H1 (cell line): ENCODE data around the gene SLC2A13. TPM values are rescaled to one million over a fixed set of nuclear protein-coding genes. Genes with fewer than 3 reads are reported as not detected.

Source experiments
- CTCF ChIA-PET: fragments of 300-600 bp; sonication (Branson Sonifier 250); formaldehyde crosslinking; loops from one replicate; lab custom pipeline; 2021; ENCODE audit not compliant: partially characterized antibody; lab: Charles Lee
- POLR2A ChIA-PET: fragments of 300-600 bp; sonication (Branson Sonifier 250); formaldehyde crosslinking; loops from one replicate; lab custom pipeline; 2021; ENCODE audit warnings: inconsistent platforms; ENCODE audit not compliant: partially characterized antibody; lab: Charles Lee
- DNase-seq, 2 experiments: peaks; one replicate each; pipeline versions ENCODE4 v3.0.0 to v3.0.0-alpha.2; 2010 to 2022; ENCODE audit warnings: low spot score in 2 of 2, low read depth in 1 of 2, mixed read lengths in 1 of 2
- FAIRE-seq: peaks from 2 replicates; lab custom pipeline; 2011; peaks lifted over from hg19 to GRCh38; lab: Jason Lieb, UNC
- H2AFZ ChIP-seq: 2 replicates; pipeline ENCODE4 v1.8.1; 2012; ENCODE audit warnings: low read length, inconsistent platforms
- H2AK5ac ChIP-seq: 2 replicates; pipeline ENCODE4 v1.6.1; 2013; ENCODE audit warnings: low read depth, low read length
- H2BK120ac ChIP-seq: replicated peaks from 2 replicates; pipeline ENCODE3; 2013; ENCODE audit warnings: low read depth, low read length, inconsistent platforms
- H2BK12ac ChIP-seq: 2 replicates; pipeline ENCODE4 v1.6.1; 2013; ENCODE audit warnings: low read depth, low read length
- H2BK15ac ChIP-seq: 2 replicates; pipeline ENCODE4 v1.6.1; 2013; ENCODE audit warnings: low read length
- H2BK20ac ChIP-seq: 2 replicates; pipeline ENCODE4 v1.6.1; 2013; ENCODE audit warnings: low read length
- H2BK5ac ChIP-seq: 2 replicates; pipeline ENCODE4 v1.6.1; 2013; ENCODE audit warnings: low read depth, low read length
- H3K14ac ChIP-seq: 2 replicates; pipeline ENCODE4 v1.6.1; 2013; ENCODE audit warnings: inconsistent platforms; ENCODE audit not compliant: insufficient read length
- H3K18ac ChIP-seq: 2 replicates; pipeline ENCODE4 v1.6.1; 2013; ENCODE audit warnings: low read length; ENCODE audit errors: extremely low read depth
- H3K23ac ChIP-seq: 2 replicates; pipeline ENCODE4 v1.6.1; 2013; ENCODE audit warnings: inconsistent platforms; ENCODE audit not compliant: insufficient read length
- H3K23me2 ChIP-seq: 2 replicates; pipeline ENCODE4 v1.6.1; 2013; ENCODE audit warnings: low read depth, low read length
- H3K27ac ChIP-seq: 2 replicates; pipeline ENCODE4 v1.6.1; 2011; ENCODE audit warnings: low read depth, low read length, inconsistent platforms
- H3K27me3 ChIP-seq, 4 experiments: replicated peaks in 1 of 4; 1 replicate in 1 of 4; 2 replicates in 3 of 4; pipeline versions ENCODE4 v1.6.1 to v1.8.1; 2011 to 2013; ENCODE audit warnings: low read length in 3 of 4, mild to moderate bottlenecking in 3 of 4, inconsistent platforms in 2 of 4, mixed read lengths in 2 of 4, moderate library complexity in 1 of 4; ENCODE audit not compliant: control insufficient read depth in 3 of 4, insufficient read depth in 3 of 4; ENCODE audit errors: extremely low read depth in 1 of 4
- H3K36me3 ChIP-seq, 4 experiments: 2 replicates each; pipeline versions ENCODE4 v1.6.1 to v1.8.1; 2011 to 2013; ENCODE audit warnings: mild to moderate bottlenecking in 4 of 4, low read length in 3 of 4, moderate library complexity in 2 of 4, control low read depth in 1 of 4, inconsistent platforms in 1 of 4; ENCODE audit not compliant: insufficient read depth in 4 of 4, control insufficient read depth in 2 of 4
- H3K4ac ChIP-seq: replicated peaks from 2 replicates; pipeline ENCODE3; 2013; ENCODE audit warnings: low read length, low read depth, mixed read lengths, inconsistent platforms; ENCODE audit not compliant: insufficient read length
- H3K4me1 ChIP-seq, 4 experiments: replicated peaks in 1 of 4; 1 replicate in 1 of 4; 2 replicates in 3 of 4; pipeline versions ENCODE4 v1.6.1 to v1.8.1; 2011 to 2013; ENCODE audit warnings: low read length in 3 of 4, inconsistent platforms in 2 of 4, mixed read lengths in 1 of 4; ENCODE audit not compliant: insufficient read depth in 4 of 4, control insufficient read depth in 3 of 4
- H3K4me2 ChIP-seq, 2 experiments: 2 replicates each; pipeline versions ENCODE4 v1.6.1 to v1.8.1; 2011 to 2013; ENCODE audit warnings: low read depth in 2 of 2, low read length in 2 of 2, control low read depth in 1 of 2, inconsistent platforms in 1 of 2, mild to moderate bottlenecking in 1 of 2; ENCODE audit not compliant: insufficient read depth in 1 of 2
- H3K4me3 ChIP-seq, 4 experiments: fragments of 200-600, 300-600 bp in 1 of 4; sonication (generic), shearing (Covaris generic), sonication (Bioruptor Twin) in 1 of 4; 2 replicates each; pipeline versions ENCODE4 v1.5.1 to v1.8.1; 2011 to 2016; ENCODE audit warnings: low read length in 4 of 4, low read depth in 3 of 4, control low read depth in 2 of 4, inconsistent platforms in 2 of 4, mild to moderate bottlenecking in 2 of 4, mixed read lengths in 1 of 4, moderate library complexity in 1 of 4; ENCODE audit not compliant: insufficient read depth in 2 of 4; ENCODE audit errors: extremely low read depth in 1 of 4
- H3K56ac ChIP-seq: replicated peaks from 2 replicates; pipeline ENCODE3; 2013; ENCODE audit warnings: low read depth, mild to moderate bottlenecking, mixed read lengths, low read length, inconsistent platforms; ENCODE audit not compliant: insufficient read length
- H3K79me1 ChIP-seq: 2 replicates; pipeline ENCODE4 v1.6.1; 2013; ENCODE audit warnings: low read depth, low read length, control low read depth
- H3K79me2 ChIP-seq, 2 experiments: 2 replicates each; pipeline versions ENCODE4 v1.6.1 to v1.8.1; 2012 to 2013; ENCODE audit warnings: low read length in 2 of 2, mild to moderate bottlenecking in 2 of 2, inconsistent platforms in 1 of 2; ENCODE audit not compliant: insufficient read depth in 2 of 2, control insufficient read depth in 1 of 2
- H3K9ac ChIP-seq, 4 experiments: replicated peaks in 1 of 4; 1 replicate in 1 of 4; 2 replicates in 3 of 4; pipeline versions ENCODE4 v1.6.1 to v1.8.1; 2011 to 2013; ENCODE audit warnings: low read depth in 3 of 4, low read length in 3 of 4, control low read depth in 2 of 4, mild to moderate bottlenecking in 2 of 4, moderate library complexity in 2 of 4, inconsistent platforms in 1 of 4; ENCODE audit errors: extremely low read depth in 1 of 4
- H3K9me3 ChIP-seq, 2 experiments: 2 replicates each; pipeline versions ENCODE4 v1.6.1 to v1.8.1; 2012 to 2013; ENCODE audit warnings: mild to moderate bottlenecking in 2 of 2, moderate library complexity in 2 of 2, control low read depth in 1 of 2, inconsistent platforms in 1 of 2, low read depth in 1 of 2, low read length in 1 of 2, mixed read lengths in 1 of 2; ENCODE audit not compliant: insufficient read depth in 2 of 2
- H4K20me1 ChIP-seq, 2 experiments: replicated peaks in 1 of 2; 2 replicates each; pipeline versions ENCODE3 to v1.8.1; 2011 to 2013; ENCODE audit warnings: inconsistent platforms in 2 of 2, low read length in 2 of 2, mild to moderate bottlenecking in 1 of 2; ENCODE audit not compliant: insufficient read depth in 2 of 2, control insufficient read depth in 1 of 2
- H4K5ac ChIP-seq: 2 replicates; pipeline ENCODE4 v1.6.1; 2013; ENCODE audit warnings: low read length, low read depth, mixed read lengths, inconsistent platforms; ENCODE audit not compliant: insufficient read length
- H4K8ac ChIP-seq: 2 replicates; pipeline ENCODE4 v1.8.0; 2013; ENCODE audit warnings: mild to moderate bottlenecking, moderate library complexity, low read length, inconsistent platforms; ENCODE audit not compliant: insufficient read depth; ENCODE audit errors: extremely low read depth
- H4K91ac ChIP-seq: replicated peaks from 2 replicates; pipeline ENCODE3; 2013; ENCODE audit warnings: low read length, mixed read lengths, inconsistent platforms; ENCODE audit not compliant: insufficient read length
- CBX8 ChIP-seq: fragments of 300-800, 300-1000 bp; sonication (generic); IDR thresholded peaks from 2 replicates; pipeline ENCODE4 v1.7.1; 2016; ENCODE audit warnings: low read depth, low read length, borderline replicate concordance
- CREB1 ChIP-seq: IDR thresholded peaks from 2 replicates; pipeline ENCODE4 v1.6.1; 2012; ENCODE audit warnings: inconsistent platforms
- RFX5 ChIP-seq: IDR thresholded peaks from 2 replicates; pipeline ENCODE4 v1.6.1; 2011; ENCODE audit warnings: low read depth, low read length, improper control_type of control experiment, borderline replicate concordance
- RXRA ChIP-seq: IDR thresholded peaks from 2 replicates; pipeline ENCODE4 v1.6.1; 2011; ENCODE audit warnings: low read depth, mild to moderate bottlenecking, low read length, moderate library complexity; ENCODE audit not compliant: insufficient read depth
- SP2 ChIP-seq: IDR thresholded peaks from 2 replicates; pipeline ENCODE4 v1.6.1; 2012; ENCODE audit warnings: mild to moderate bottlenecking, low read length, inconsistent platforms
- SP4 ChIP-seq: IDR thresholded peaks from 2 replicates; pipeline ENCODE4 v1.6.1; 2012; ENCODE audit warnings: low read length, inconsistent platforms
- SRF ChIP-seq: IDR thresholded peaks from 2 replicates; pipeline ENCODE4 v1.6.1; 2011; ENCODE audit warnings: mild to moderate bottlenecking, low read depth, low read length, moderate library complexity
- WGBS, 2 experiments: shearing (Covaris generic) in 1 of 2; methylation state at CpG; one replicate each; pipeline versions ENCODE4 v1.1.6 to v1.1.7; 2013 to 2015; ENCODE audit warnings: low lambda C conversion rate in 2 of 2, mixed read lengths in 2 of 2, inconsistent platforms in 1 of 2, low coverage in 1 of 2, missing lambda C conversion rate in 1 of 2; ENCODE audit not compliant: insufficient replicate concordance in 2 of 2, insufficient coverage in 1 of 2, insufficient read length in 1 of 2; ENCODE audit errors: extremely low coverage in 1 of 2, missing lambda C conversion rate in 1 of 2; 5-methylcytosine and 5-hydroxymethylcytosine counted together
- polyA plus RNA-seq, 7 experiments: library from polyadenylated mRNA; depleted of rRNA in 3 of 7; stranded (reverse) in 5 of 7; unstranded in 2 of 7; fragments of >200 nt in 5 of 7; fragments of 200-250 nt in 2 of 7; gene quantifications; 1 replicate in 5 of 7; 2 replicates in 1 of 7; 4 replicates in 1 of 7; pipeline versions ENCODE4 v1.2.1 to v1.2.3, GENCODE V29; 2011 to 2013; ENCODE audit warnings: missing spikeins in 2 of 7, mixed read lengths in 2 of 7
- total RNA-seq: library from RNA; stranded (reverse); fragmentation: NEBNext Ultra II Directional; extraction: Animal tissue kit (Norgen Biotek cat#: 25700); gene quantifications from 2 replicates; pipeline ENCODE4 v1.2.1, GENCODE V29; 2021

SLC2A13 gene
- total and polyA plus RNA-seq, 2 of the 8 experiments (the other 6 are each of a cell fraction or from before 2014, with no cell fraction given): 2.8 to 9.6 TPM

- H3K56ac ChIP-seq: no peak overlapping the region
- TF ChIP-seq RXRA (no peak), SP4 (no peak), CBX8 (no peak), RFX5 (no peak), SRF (no peak), CREB1 (no peak), SP2 (no peak)
Observed at GRCh38 chr12:40063414-40063813, 42.5 kb downstream of the SLC2A13 start.

More at GRCh38 chr12:40063414-40063813, 42.5 kb downstream of the SLC2A13 start:
- H3K36me3 ChIP-seq: no peaks in the 10 kb centered on the region
- H4K5ac ChIP-seq: no peak overlapping the region
- no peak overlapping the region for H3K14ac ChIP-seq
- peaks cover 0 to 3% (median 0%) of the 10 kb centered on the region in 4 experiments; a peak in 1 of 7 replicates for H3K4me1 ChIP-seq
- no peak overlapping the region for H3K4ac ChIP-seq
- H2BK15ac ChIP-seq: no peak overlapping the region
- H2AK5ac ChIP-seq: no peak overlapping the region
- H4K20me1 ChIP-seq: peaks cover 0 to 2% of the 10 kb centered on the region in 2 experiments
- FAIRE-seq: no peak
- CTCF ChIA-PET: no interaction called here
- no peaks in the 10 kb centered on the region for H3K9me3 ChIP-seq
- H4K8ac ChIP-seq: no peak overlapping the region
- H4K91ac ChIP-seq: no peak overlapping the region
- H2BK20ac ChIP-seq: no peak overlapping the region
- H3K27ac ChIP-seq: no peak overlapping the region
- H3K23me2 ChIP-seq: no peaks in the 10 kb centered on the region
- H3K79me1 ChIP-seq: peaks cover 2% of the 10 kb centered on the region; the same call in 1 of the 2 replicates
- DNase-seq: no peak
- H2BK120ac ChIP-seq: no peak overlapping the region
- H3K18ac ChIP-seq: no peak overlapping the region
- POLR2A ChIA-PET: interaction anchor here (1.0 kb wide), 1 partner anchor 8 kb away, joined by 3 read pairs; no protein-coding TSS in a partner anchor
- no peak overlapping the region for H2BK12ac ChIP-seq
- H2AFZ ChIP-seq: no peak overlapping the region
- no peak overlapping the region for H3K4me2 ChIP-seq
- no peak overlapping the region for H3K4me3 ChIP-seq
- no peaks in the 10 kb centered on the region for H3K27me3 ChIP-seq
- peaks cover 0 to 2% of the 10 kb centered on the region in 2 experiments; a peak in 1 of 4 replicates for H3K79me2 ChIP-seq
- no peak overlapping the region for H3K9ac ChIP-seq
- H3K23ac ChIP-seq: no peak overlapping the region
- no peak overlapping the region for H2BK5ac ChIP-seq
- 89% methylated on average over 5 of the region's 5 CpGs; no CpG with 5 or more reads in 1 of the 2 experiments for WGBS, 2 experiments
